ENCODE data around the gene LTBP4. TPM values are rescaled to one million over a fixed set of nuclear protein-coding genes. Genes with fewer than 3 reads are reported as not detected.

LTBP4 gene
- total and polyA plus RNA-seq, 7 experiments from 2014 or later: 21.8 to 116 (median 106) TPM

- DNase-seq (no peak), ATAC-seq (no peak)
- Mint-ChIP-seq H3K4me1 (peaks cover 7 to 19% (median 16%) of the 10 kb centered on the region in 7 donors), H3K27ac (peak overlapping the region in 2 of 9 donors; percentile 11 to 78), H3K27me3 (peaks cover 0 to 20% (median 0%) of the 10 kb centered on the region in 5 donors), H3K4me3 (no peak overlapping the region), H3K9me3 (no peaks in the 10 kb centered on the region), H3K36me3 (peaks cover 2 to 6% (median 5%) of the 10 kb centered on the region in 5 donors)
- ChIA-PET CTCF (interaction anchor here (0.6 to 4.2 kb wide), 6 partner anchors 19 to 184 kb away, joined by 3 to 42 read pairs (median 8); no protein-coding TSS in a partner anchor), POLR2A (interaction anchor here (1.0 kb wide), 1 partner anchor 25 kb away, joined by 3 read pairs; no protein-coding TSS in a partner anchor)
- Histone ChIP-seq H3K36me3 (ENCODE audit: control insufficient read depth in 2 of 3, insufficient read depth in 3 of 3, low read length in 3 of 3) (peaks cover 0 to 4% (median 3%) of the 10 kb centered on the region in 3 experiments), H3K9me3 (ENCODE audit: control insufficient read depth in 2 of 3, low read length in 3 of 3) (no peaks in the 10 kb centered on the region), H3K27me3 (ENCODE audit: control insufficient read depth in 2 of 2, insufficient read depth in 2 of 2, low read length in 2 of 2) (no peaks in the 10 kb centered on the region), H3K27ac (ENCODE audit: low read depth, low read length) (no peak overlapping the region), H3K4me3 (ENCODE audit: low read length) (no peak overlapping the region), H3K4me1 (ENCODE audit: control insufficient read depth in 2 of 2, insufficient read depth in 2 of 2, low read length in 2 of 2) (peaks cover 4 to 5% of the 10 kb centered on the region in 2 donors)
- intact Hi-C loops (cut with micrococcal nuclease): no loop called here
Observed at GRCh38 chr19:40633207-40633606, 32.0 kb downstream of the LTBP4 start.

- Histone ChIP-seq H3K4me3 (ENCODE audit: low read length) (no peak overlapping the region), H3K36me3 (ENCODE audit: control insufficient read depth in 2 of 3, insufficient read depth in 3 of 3, low read length in 3 of 3) (no peaks in the 10 kb centered on the region), H3K4me1 (ENCODE audit: control insufficient read depth in 2 of 2, insufficient read depth in 2 of 2, low read length in 2 of 2) (peaks cover 4 to 5% of the 10 kb centered on the region in 2 donors), H3K27ac (ENCODE audit: low read depth, low read length) (no peak overlapping the region), H3K9me3 (ENCODE audit: control insufficient read depth in 2 of 3, low read length in 3 of 3) (no peaks in the 10 kb centered on the region), H3K27me3 (ENCODE audit: control insufficient read depth in 2 of 2, insufficient read depth in 2 of 2, low read length in 2 of 2) (no peaks in the 10 kb centered on the region)
- no peak for ATAC-seq
- intact Hi-C loops (cut with micrococcal nuclease): no loop called here
- H3K27ac Mint-ChIP-seq: peak overlapping the region in 1 of 9 donors; percentile 17
- peaks cover 0 to 25% (median 14%) of the 10 kb centered on the region in 7 donors for H3K4me1 Mint-ChIP-seq
- no peaks in the 10 kb centered on the region for H3K9me3 Mint-ChIP-seq
- DNase-seq: no peak
- H3K36me3 Mint-ChIP-seq: no peaks in the 10 kb centered on the region
- CTCF ChIA-PET: no interaction called here
- peaks cover 0 to 18% (median 5%) of the 10 kb centered on the region in 5 donors for H3K27me3 Mint-ChIP-seq
- POLR2A ChIA-PET: interaction anchor here (1.3 kb wide), 1 partner anchor 28 kb away, joined by 8 read pairs; no protein-coding TSS in a partner anchor
- no peak overlapping the region for H3K4me3 Mint-ChIP-seq
Observed at GRCh38 chr19:40638327-40638726, 37.2 kb downstream of the LTBP4 start.

- H3K4me3 ChIP-seq (ENCODE audit: low read length): no peak overlapping the region
- Mint-ChIP-seq H3K4me3 (no peak overlapping the region), H3K4me1 (peaks cover 0 to 13% (median 6%) of the 10 kb centered on the region in 7 donors), H3K27me3 (peaks cover 0 to 9% (median 5%) of the 10 kb centered on the region in 5 donors), H3K36me3 (no peaks in the 10 kb centered on the region), H3K27ac (peak overlapping the region in 1 of 9 donors; percentile 73), H3K9me3 (no peaks in the 10 kb centered on the region)
- ATAC-seq (no peak), DNase-seq (no peak)
- H3K4me1 ChIP-seq (ENCODE audit: control insufficient read depth in 2 of 2, insufficient read depth in 2 of 2, low read length in 2 of 2): no peaks in the 10 kb centered on the region
- ChIA-PET POLR2A (no interaction called here), CTCF (no interaction called here)
- H3K27me3 ChIP-seq (ENCODE audit: control insufficient read depth in 2 of 2, insufficient read depth in 2 of 2, low read length in 2 of 2): no peaks in the 10 kb centered on the region
- intact Hi-C loops (cut with micrococcal nuclease): no loop called here
- H3K27ac ChIP-seq (ENCODE audit: low read depth, low read length): no peak overlapping the region
- no peaks in the 10 kb centered on the region for H3K9me3 ChIP-seq (ENCODE audit: control insufficient read depth in 2 of 3, low read length in 3 of 3)
- H3K36me3 ChIP-seq (ENCODE audit: control insufficient read depth in 2 of 3, insufficient read depth in 3 of 3, low read length in 3 of 3): no peaks in the 10 kb centered on the region
Observed at GRCh38 chr19:40639638-40639982, 38.4 kb downstream of the LTBP4 start.

- Histone ChIP-seq H3K9me3 (ENCODE audit: control insufficient read depth in 2 of 3, low read length in 3 of 3) (no peaks in the 10 kb centered on the region), H3K4me3 (ENCODE audit: low read length) (no peak overlapping the region), H3K27me3 (ENCODE audit: control insufficient read depth in 2 of 2, insufficient read depth in 2 of 2, low read length in 2 of 2) (no peaks in the 10 kb centered on the region), H3K4me1 (ENCODE audit: control insufficient read depth in 2 of 2, insufficient read depth in 2 of 2, low read length in 2 of 2) (no peaks in the 10 kb centered on the region), H3K27ac (ENCODE audit: low read depth, low read length) (no peak overlapping the region), H3K36me3 (ENCODE audit: control insufficient read depth in 2 of 3, insufficient read depth in 3 of 3, low read length in 3 of 3) (no peaks in the 10 kb centered on the region)
- Mint-ChIP-seq H3K4me1 (peaks cover 0 to 12% (median 6%) of the 10 kb centered on the region in 7 donors), H3K36me3 (no peaks in the 10 kb centered on the region), H3K9me3 (no peaks in the 10 kb centered on the region), H3K4me3 (no peak overlapping the region), H3K27me3 (peaks cover 0 to 8% (median 2%) of the 10 kb centered on the region in 5 donors), H3K27ac (peak overlapping the region in 3 of 9 donors; percentile 33 to 73 (median 60))
- POLR2A ChIA-PET: no interaction called here
- CTCF ChIA-PET: no interaction called here
- DNase-seq: peak in 2 of 9 donors; percentile 7 to 8
- intact Hi-C loops (cut with micrococcal nuclease): no loop called here
- ATAC-seq: no peak
Observed at GRCh38 chr19:40640744-40641143, 39.6 kb downstream of the LTBP4 start.

- Histone ChIP-seq H3K36me3 (ENCODE audit: control insufficient read depth in 2 of 3, insufficient read depth in 3 of 3, low read length in 3 of 3) (no peaks in the 10 kb centered on the region), H3K9me3 (ENCODE audit: control insufficient read depth in 2 of 3, low read length in 3 of 3) (no peaks in the 10 kb centered on the region), H3K4me1 (ENCODE audit: control insufficient read depth in 2 of 2, insufficient read depth in 2 of 2, low read length in 2 of 2) (no peaks in the 10 kb centered on the region), H3K27me3 (ENCODE audit: control insufficient read depth in 2 of 2, insufficient read depth in 2 of 2, low read length in 2 of 2) (no peaks in the 10 kb centered on the region), H3K27ac (ENCODE audit: low read depth, low read length) (no peak overlapping the region), H3K4me3 (ENCODE audit: low read length) (no peak overlapping the region)
- intact Hi-C loops (cut with micrococcal nuclease): no loop called here
- CTCF ChIA-PET: no interaction called here
- peak overlapping the region in 1 of 10 donors; percentile 37 for H3K4me3 Mint-ChIP-seq
- peak overlapping the region in 2 of 9 donors; percentile 60 to 73 for H3K27ac Mint-ChIP-seq
- H3K27me3 Mint-ChIP-seq: peaks cover 3 to 8% (median 7%) of the 10 kb centered on the region in 5 donors
- H3K36me3 Mint-ChIP-seq: no peaks in the 10 kb centered on the region
- POLR2A ChIA-PET: no interaction called here
- H3K9me3 Mint-ChIP-seq: no peaks in the 10 kb centered on the region
- ATAC-seq (no peak), DNase-seq (no peak)
- peaks cover 0 to 12% (median 6%) of the 10 kb centered on the region in 7 donors for H3K4me1 Mint-ChIP-seq
Observed at GRCh38 chr19:40641281-40641680, 40.1 kb downstream of the LTBP4 start.

GRCh38 chr19:40642051-40642706 is 41.0 kb downstream of the LTBP4 start:
- no peak for DNase-seq
- H3K36me3 Mint-ChIP-seq: no peaks in the 10 kb centered on the region
- no peak overlapping the region for H3K4me3 ChIP-seq (ENCODE audit: low read length)
- H3K36me3 ChIP-seq (ENCODE audit: control insufficient read depth in 2 of 3, insufficient read depth in 3 of 3, low read length in 3 of 3): no peaks in the 10 kb centered on the region
- ATAC-seq: no peak
- H3K27me3 Mint-ChIP-seq: peaks cover 8 to 12% (median 8%) of the 10 kb centered on the region in 5 donors
- no peak overlapping the region for H3K27ac ChIP-seq (ENCODE audit: low read depth, low read length)
- ChIA-PET POLR2A (no interaction called here), CTCF (no interaction called here)
- peaks cover 0 to 12% (median 6%) of the 10 kb centered on the region in 7 donors for H3K4me1 Mint-ChIP-seq
- H3K27ac Mint-ChIP-seq: no peak overlapping the region
- H3K4me1 ChIP-seq (ENCODE audit: control insufficient read depth in 2 of 2, insufficient read depth in 2 of 2, low read length in 2 of 2): no peaks in the 10 kb centered on the region
- H3K9me3 Mint-ChIP-seq: no peaks in the 10 kb centered on the region
- no peaks in the 10 kb centered on the region for H3K9me3 ChIP-seq (ENCODE audit: control insufficient read depth in 2 of 3, low read length in 3 of 3)
- no peak overlapping the region for H3K4me3 Mint-ChIP-seq
- H3K27me3 ChIP-seq (ENCODE audit: control insufficient read depth in 2 of 2, insufficient read depth in 2 of 2, low read length in 2 of 2): no peaks in the 10 kb centered on the region
- intact Hi-C loops (cut with micrococcal nuclease): no loop called here
